ENCODE results near the gene MAP3K2.

MAP3K2 gene, protein sequence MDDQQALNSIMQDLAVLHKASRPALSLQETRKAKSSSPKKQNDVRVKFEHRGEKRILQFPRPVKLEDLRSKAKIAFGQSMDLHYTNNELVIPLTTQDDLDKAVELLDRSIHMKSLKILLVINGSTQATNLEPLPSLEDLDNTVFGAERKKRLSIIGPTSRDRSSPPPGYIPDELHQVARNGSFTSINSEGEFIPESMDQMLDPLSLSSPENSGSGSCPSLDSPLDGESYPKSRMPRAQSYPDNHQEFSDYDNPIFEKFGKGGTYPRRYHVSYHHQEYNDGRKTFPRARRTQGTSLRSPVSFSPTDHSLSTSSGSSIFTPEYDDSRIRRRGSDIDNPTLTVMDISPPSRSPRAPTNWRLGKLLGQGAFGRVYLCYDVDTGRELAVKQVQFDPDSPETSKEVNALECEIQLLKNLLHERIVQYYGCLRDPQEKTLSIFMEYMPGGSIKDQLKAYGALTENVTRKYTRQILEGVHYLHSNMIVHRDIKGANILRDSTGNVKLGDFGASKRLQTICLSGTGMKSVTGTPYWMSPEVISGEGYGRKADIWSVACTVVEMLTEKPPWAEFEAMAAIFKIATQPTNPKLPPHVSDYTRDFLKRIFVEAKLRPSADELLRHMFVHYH

DNA sequence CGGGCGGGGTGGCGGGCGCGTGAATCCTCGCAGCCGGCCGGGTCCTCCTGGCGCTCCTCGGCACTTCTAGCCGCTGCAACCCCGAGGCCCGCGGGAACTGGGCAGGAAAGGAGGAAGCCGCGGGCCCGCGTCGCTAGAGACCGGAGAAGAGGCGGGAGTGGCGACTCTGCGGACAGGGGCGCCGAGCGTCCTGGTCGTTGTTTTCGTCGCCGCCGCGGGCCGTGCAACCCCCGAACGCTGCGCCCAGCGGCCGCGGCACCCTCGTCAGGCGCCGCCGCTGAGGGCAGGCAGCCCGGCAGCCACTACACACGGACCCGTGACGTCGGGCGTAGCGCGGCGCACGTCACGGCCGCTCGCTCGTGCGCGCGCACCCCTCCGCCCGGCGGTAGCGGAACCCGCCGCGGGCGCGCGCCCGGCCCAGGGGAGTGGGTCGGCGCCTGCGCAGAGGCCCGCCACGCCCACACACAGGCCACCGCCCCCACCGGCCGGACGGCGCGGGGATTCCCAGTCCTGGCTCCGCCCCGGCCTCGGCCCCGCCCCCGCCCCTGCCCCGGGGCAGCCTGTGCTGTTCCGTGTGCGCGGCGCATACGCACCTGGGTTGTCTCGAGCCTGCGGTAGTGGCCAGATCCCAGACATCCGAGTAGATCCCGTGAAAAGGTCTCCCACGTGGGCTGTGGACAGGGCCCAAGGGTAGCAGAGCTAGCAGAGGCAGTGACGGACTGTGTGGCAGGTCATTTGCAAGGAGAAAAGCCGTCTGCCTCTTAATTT, at the start of gene MAP3K2:
MAP3K2 (minus strand) TSS at position 321 of the 768 bp plus-strand sequence. CDS start 44,846 bp downstream, outside the sequence.
- peak; percentile 97 for DNase-seq

DNA sequence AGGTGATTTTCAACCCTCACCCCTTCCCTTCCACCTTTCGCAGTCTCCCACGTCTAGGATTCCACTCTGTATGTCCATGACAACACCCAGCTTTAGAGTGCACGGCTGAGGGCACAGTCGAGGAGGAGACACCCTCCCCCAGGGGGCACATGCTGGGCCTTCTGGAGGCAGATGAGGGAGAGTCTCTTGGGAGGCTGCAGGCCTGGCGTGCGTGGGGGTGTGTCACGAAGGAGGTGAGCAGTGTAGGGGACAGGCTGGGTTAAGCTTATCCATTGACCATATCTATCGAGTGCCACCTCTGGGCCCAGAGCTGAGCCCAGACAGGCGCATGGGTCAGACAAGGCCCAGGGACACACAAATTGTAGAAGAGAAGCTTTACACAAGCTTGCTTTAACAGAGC, 49.3 kb upstream of the MAP3K2 start:
- DNase-seq, result no peak

DNA sequence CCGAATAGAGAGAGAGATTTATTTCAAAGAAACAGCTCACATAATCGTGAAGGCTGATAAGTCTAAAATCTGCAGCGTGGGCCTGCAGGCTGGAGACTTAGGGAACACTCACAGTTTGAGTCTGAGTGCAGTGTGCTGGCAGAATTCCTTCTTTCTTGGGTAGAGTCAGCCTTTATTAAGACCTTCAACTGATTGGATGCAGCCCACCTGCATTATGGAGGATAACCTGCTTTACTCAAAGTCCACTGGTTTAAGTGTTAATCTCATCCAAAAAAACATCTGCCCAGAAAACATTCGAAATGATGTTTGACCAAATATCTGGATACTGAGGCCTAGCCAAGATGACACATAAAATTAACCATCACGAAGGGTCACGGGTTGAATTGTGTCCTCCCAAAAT, 46.7 kb upstream of the MAP3K2 start:
- no peak for DNase-seq

DNA sequence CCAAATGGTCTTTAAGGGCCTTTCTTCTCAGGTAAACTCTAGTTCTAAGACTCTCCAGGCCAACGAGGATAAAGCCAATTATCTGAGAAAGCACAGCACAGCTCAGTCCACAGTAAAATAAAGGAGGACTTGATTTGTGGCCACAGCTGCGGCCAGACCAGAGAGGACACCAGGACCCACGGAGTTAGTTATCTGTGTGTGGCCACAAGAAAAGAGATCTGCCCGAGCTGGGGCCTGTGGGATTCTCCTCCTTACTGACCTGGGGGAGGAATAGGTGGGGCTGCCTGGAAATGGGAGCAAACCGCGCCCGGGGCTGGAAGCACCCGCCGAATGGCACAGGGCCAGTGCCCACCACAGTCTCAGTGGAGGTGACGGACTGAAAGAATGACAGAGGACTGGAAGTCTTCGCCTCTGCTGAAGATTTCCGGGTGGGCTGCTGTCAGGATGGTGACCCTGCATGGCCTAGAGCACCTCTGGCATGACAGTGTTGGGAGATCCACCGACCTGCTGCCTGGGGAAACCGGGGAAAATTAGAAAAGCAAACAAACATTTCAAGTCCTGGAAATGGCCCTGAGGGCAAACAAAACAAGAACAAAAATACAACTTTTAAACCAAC, 43.7 kb upstream of the MAP3K2 start:
- no peak for DNase-seq

DNA sequence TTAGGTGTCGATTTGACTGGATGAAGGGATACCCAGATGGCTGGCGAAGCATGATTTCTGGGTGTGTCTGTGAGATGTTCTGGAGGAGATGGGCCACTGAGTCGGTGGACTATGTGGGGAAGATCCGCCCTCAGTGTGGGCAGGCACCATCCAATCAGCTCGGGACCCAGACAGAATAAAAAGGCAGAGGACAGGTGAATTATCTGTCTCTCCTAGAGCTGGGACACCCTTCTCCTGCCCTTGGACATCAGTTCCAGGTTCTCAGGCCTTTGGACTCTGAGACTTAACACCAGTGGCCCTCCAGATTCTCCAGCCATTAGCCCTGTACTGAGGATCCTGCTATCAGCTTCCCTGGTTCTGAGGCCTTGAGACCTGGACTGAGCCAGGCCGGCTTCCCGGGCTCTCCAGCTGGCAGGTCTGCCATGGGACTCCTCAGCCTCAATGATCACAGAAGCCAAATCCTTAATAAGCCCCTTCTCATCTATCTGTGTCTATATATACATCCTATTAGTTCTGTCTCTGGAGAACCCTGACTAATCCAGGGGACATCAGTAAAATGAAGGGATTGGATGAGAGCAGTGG, 42.2 kb upstream of the MAP3K2 start:
- DNase-seq, result no peak

DNA sequence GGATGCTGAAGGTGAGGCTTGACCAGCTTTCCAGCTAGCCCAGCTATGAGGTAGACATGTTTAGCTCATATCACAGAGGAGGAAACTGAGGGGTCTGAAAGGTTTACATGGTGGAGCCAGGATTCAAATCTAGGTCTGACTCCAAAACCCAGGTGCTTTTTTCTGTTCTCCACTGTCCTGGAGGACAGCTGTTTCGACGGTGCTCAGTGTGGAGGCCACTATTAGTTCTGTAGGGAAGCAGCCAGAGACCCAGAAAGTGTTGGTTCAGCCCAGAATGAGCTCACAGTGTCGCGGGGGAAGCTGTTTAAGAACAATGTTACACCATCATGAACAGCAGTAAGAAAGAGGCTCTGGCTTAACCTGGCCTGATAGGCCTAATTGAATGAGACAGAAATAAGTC, 41.5 kb upstream of the MAP3K2 start:
- DNase-seq, result no peak

DNA sequence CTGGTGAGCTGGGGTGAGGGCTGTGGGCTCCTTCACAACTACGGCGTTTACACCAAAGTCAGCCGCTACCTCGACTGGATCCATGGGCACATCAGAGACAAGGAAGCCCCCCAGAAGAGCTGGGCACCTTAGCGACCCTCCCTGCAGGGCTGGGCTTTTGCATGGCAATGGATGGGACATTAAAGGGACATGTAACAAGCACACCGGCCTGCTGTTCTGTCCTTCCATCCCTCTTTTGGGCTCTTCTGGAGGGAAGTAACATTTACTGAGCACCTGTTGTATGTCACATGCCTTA, 41.0 kb upstream of the MAP3K2 start:
- DNase-seq, result no peak

DNA sequence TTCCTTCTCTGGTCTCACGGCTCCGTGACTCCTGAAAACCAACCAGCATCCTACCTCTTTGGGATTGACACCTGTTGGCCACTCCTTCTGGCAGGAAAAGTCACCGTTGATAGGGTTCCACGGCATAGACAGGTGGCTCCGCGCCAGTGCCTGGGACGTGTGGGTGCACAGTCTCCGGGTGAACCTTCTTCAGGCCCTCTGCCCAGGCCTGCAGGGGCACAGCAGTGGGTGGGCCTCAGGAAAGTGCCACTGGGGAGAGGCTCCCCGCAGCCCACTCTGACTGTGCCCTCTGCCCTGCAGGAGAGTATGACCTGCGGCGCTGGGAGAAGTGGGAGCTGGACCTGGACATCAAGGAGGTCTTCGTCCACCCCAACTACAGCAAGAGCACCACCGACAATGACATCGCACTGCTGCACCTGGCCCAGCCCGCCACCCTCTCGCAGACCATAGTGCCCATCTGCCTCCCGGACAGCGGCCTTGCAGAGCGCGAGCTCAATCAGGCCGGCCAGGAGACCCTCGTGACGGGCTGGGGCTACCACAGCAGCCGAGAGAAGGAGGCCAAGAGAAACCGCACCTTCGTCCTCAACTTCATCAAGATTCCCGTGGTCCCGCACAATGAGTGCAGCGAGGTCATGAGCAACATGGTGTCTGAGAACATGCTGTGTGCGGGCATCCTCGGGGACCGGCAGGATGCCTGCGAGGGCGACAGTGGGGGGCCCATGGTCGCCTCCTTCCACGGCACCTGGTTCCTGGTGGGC, 40.5 kb upstream of the MAP3K2 start:
- DNase-seq, result no peak

DNA sequence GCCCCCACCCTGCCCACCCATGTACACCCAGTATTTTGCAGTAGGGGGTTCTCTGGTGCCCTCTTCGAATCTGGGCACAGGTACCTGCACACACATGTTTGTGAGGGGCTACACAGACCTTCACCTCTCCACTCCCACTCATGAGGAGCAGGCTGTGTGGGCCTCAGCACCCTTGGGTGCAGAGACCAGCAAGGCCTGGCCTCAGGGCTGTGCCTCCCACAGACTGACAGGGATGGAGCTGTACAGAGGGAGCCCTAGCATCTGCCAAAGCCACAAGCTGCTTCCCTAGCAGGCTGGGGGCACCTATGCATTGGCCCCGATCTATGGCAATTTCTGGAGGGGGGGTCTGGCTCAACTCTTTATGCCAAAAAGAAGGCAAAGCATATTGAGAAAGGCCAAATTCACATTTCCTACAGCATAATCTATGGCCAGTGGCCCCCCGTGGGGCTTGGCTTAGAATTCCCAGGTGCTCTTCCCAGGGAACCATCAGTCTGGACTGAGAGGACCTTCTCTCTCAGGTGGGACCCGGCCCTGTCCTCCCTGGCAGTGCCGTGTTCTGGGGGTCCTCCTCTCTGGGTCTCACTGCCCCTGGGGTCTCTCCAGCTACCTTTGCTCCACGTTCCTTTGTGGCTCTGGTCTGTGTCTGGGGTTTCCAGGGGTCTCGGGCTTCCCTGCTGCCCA, 39.7 kb upstream of the MAP3K2 start:
- DNase-seq, result no peak

DNA sequence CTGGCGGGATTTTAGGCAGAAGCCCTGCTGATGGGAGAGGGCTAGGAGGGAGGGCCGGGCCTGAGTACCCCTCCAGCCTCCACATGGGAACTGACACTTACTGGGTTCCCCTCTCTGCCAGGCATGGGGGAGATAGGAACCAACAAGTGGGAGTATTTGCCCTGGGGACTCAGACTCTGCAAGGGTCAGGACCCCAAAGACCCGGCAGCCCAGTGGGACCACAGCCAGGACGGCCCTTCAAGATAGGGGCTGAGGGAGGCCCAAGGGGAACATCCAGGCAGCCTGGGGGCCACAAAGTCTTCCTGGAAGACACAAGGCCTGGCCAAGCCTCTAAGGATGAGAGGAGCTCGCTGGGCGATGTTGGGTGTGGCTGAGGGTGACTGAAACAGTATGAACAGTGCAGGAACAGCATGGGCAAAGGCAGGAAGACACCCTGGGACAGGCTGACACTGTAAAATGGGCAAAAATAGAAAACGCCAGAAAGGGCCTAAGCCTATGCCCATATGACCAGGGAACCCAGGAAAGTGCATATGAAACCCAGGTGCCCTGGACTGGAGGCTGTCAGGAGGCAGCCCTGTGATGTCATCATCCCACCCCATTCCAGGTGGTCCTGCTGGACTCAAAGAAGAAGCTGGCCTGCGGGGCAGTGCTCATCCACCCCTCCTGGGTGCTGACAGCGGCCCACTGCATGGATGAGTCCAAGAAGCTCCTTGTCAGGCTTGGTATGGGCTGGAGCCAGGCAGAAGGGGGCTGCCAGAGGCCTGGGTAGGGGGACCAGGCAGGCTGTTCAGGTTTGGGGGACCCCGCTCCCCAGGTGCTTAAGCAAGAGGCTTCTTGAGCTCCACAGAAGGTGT, 39.0 kb upstream of the MAP3K2 start:
- DNase-seq, result no peak

DNA sequence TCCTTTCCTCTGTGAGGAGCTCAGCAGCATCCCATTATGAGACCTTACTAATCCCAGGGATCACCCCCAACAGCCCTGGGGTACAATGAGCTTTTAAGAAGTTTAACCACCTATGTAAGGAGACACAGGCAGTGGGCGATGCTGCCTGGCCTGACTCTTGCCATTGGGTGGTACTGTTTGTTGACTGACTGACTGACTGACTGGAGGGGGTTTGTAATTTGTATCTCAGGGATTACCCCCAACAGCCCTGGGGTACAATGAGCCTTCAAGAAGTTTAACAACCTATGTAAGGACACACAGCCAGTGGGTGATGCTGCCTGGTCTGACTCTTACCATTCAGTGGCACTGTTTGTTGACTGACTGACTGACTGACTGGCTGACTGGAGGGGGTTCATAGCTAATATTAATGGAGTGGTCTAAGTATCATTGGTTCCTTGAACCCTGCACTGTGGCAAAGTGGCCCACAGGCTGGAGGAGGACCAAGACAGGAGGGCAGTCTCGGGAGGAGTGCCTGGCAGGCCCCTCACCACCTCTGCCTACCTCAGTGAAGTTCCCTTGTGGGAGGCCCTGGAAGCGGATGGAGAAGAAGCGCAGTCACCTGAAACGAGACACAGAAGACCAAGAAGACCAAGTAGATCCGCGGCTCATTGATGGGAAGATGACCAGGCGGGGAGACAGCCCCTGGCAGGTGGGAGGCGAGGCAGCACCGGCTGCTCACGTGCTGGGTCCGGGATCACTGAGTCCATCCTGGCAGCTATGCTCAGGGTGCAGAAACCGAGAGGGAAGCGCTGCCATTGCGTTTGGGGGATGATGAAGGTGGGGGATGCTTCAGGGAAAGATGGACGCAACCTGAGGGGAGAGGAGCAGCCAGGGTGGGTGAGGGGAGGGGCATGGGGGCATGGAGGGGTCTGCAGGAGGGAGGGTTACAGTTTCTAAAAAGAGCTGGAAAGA, 38.0 kb upstream of the MAP3K2 start:
- DNase-seq, result no peak

DNA sequence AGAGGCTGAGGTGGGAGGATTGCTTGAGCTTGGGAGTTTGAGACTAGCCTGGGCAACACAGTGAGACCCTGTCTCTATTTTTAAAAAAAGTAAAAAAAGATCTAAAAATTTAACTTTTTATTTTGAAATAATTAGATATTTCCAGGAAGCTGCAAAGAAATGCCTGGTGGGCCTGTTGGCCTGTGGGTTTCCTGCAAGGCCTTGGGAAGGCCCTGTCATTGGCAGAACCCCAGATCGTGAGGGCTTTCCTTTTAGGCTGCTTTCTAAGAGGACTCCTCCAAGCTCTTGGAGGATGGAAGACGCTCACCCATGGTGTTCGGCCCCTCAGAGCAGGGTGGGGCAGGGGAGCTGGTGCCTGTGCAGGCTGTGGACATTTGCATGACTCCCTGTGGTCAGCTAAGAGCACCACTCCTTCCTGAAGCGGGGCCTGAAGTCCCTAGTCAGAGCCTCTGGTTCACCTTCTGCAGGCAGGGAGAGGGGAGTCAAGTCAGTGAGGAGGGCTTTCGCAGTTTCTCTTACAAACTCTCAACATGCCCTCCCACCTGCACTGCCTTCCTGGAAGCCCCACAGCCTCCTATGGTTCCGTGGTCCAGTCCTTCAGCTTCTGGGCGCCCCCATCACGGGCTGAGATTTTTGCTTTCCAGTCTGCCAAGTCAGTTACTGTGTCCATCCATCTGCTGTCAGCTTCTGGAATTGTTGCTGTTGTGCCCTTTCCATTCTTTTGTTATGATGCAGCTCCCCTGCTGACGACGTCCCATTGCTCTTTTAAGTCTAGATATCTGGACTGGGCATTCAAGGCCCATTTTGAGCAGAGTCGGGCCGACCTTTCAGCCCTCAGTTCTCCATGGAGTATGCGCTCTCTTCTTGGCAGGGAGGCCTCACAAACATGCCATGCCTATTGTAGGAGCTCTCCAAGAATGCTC, 37.1 kb upstream of the MAP3K2 start:
- DNase-seq, result no peak

DNA sequence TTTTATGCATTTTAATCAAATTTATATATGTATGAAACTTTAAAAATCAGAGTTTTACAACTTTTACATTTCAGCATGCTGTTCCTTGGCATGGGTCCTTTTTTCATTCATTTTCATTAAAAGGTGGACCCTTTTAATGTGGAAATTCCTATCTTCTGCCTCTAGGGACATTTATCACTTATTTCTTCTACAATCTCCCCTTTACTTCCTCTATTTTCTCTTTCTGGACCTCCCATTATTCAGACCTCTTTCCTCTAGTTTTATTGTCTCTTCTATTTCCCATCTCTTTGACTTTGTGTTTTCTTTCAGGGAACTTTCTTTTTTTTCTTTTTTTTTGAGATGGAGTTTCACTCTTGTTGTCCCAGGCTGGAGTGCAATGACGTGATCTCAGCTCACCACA, 36.1 kb upstream of the MAP3K2 start:
- no peak for DNase-seq

DNA sequence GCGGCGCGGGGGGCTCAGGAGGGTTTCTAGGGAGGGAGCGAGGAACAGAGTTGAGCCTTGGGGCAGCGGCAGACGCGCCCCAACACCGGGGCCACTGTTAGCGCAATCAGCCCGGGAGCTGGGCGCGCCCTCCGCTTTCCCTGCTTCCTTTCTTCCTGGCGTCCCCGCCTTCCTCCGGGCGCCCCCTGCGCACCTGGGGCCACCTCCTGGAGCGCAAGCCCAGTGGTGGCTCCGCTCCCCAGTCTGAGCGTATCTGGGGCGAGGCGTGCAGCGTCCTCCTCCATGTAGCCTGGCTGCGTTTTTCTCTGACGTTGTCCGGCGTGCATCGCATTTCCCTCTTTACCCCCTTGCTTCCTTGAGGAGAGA, 35.7 kb upstream of the MAP3K2 start:
- DNase-seq, result no peak

DNA sequence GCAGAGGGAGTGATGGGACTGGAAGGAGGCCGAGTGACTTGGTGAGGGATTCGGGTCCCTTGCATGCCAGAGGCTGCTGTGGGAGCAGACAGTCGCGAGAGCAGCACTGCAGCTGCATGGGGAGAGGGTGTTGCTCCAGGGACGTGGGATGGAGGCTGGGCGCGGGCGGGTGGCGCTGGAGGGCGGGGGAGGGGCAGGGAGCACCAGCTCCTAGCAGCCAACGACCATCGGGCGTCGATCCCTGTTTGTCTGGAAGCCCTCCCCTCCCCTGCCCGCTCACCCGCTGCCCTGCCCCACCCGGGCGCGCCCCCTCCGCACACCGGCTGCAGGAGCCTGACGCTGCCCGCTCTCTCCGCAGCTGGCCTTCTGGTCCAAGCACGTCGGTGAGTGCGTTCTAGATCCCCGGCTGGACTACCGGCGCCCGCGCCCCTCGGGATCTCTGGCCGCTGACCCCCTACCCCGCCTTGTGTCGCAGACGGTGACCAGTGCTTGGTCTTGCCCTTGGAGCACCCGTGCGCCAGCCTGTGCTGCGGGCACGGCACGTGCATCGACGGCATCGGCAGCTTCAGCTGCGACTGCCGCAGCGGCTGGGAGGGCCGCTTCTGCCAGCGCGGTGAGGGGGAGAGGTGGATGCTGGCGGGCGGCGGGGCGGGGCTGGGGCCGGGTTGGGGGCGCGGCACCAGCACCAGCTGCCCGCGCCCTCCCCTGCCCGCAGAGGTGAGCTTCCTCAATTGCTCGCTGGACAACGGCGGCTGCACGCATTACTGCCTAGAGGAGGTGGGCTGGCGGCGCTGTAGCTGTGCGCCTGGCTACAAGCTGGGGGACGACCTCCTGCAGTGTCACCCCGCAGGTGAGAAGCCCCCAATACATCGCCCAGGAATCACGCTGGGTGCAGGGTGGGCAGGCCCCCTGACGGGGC, 35.0 kb upstream of the MAP3K2 start:
- no peak for DNase-seq

DNA sequence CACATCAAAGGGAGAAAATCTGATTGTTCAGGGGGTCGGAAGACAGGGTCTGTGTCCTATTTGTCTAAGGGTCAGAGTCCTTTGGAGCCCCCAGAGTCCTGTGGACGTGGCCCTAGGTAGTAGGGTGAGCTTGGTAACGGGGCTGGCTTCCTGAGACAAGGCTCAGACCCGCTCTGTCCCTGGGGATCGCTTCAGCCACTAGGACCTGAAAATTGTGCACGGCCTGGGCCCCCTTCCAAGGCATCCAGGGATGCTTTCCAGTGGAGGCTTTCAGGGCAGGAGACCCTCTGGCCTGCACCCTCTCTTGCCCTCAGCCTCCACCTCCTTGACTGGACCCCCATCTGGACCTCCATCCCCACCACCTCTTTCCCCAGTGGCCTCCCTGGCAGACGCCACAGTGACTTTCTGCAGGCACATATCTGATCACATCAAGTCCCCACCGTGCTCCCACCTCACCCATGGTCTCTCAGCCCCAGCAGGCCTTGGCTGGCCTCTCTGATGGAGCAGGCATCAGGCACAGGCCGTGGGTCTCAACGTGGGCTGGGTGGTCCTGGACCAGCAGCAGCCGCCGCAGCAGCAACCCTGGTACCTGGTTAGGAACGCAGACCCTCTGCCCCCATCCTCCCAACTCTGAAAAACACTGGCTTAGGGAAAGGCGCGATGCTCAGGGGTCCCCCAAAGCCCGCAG, 34.2 kb upstream of the MAP3K2 start:
- no peak for DNase-seq
